Neural cell (in vitro differentiated cells): ENCODE results near the gene LILRB2. TPM values are rescaled to one million over a fixed set of nuclear protein-coding genes. Genes with fewer than 3 reads are reported as not detected.

Experiments
- H2AFZ ChIP-seq: fragments of 200-600, 300-800 bp; sonication (generic), shearing (Covaris generic); 2 replicates; pipeline ENCODE4 v1.6.0; 2014; ENCODE audit warnings: low read depth, mild to moderate bottlenecking, antibody characterized with exemption, low read length, moderate library complexity
- H3F3A ChIP-seq: fragments of 200-600 bp; shearing (Covaris generic); 2 replicates; pipeline ENCODE4 v1.6.1; 2016; ENCODE audit warnings: mild to moderate bottlenecking, moderate library complexity, mixed read lengths, antibody characterized with exemption, low read length; ENCODE audit not compliant: insufficient read depth, poor library complexity, severe bottlenecking
- H3K27ac ChIP-seq: fragments of 200-600, 300-800 bp; sonication (generic), shearing (Covaris generic); 2 replicates; pipeline ENCODE4 v1.5.1; 2014; ENCODE audit warnings: mild to moderate bottlenecking, low read length, moderate library complexity
- H3K27me3 ChIP-seq: fragments of 300-800, 200-600 bp; sonication (generic), shearing (Covaris generic); 2 replicates; pipeline ENCODE4 v1.6.0; 2014; ENCODE audit warnings: mild to moderate bottlenecking, low read depth, low read length, moderate library complexity; ENCODE audit not compliant: insufficient read depth
- H3K36me3 ChIP-seq: fragments of 300-800, 200-600 bp; sonication (generic), shearing (Covaris generic); 2 replicates; pipeline ENCODE4 v1.5.1; 2014; ENCODE audit warnings: mild to moderate bottlenecking, antibody characterized with exemption, low read length, moderate library complexity; ENCODE audit not compliant: insufficient read depth
- H3K4me2 ChIP-seq: fragments of 300-800, 200-600 bp; sonication (generic), shearing (Covaris generic); 2 replicates; pipeline ENCODE4 v1.6.0; 2014; ENCODE audit warnings: mild to moderate bottlenecking, low read length
- H3K4me3 ChIP-seq: fragments of 300-800, 200-600 bp; sonication (generic), shearing (Covaris generic); 2 replicates; pipeline ENCODE4 v1.5.1; 2014; ENCODE audit warnings: mild to moderate bottlenecking, low read length, moderate library complexity
- H3K79me2 ChIP-seq: fragments of 200-600 bp; shearing (Covaris generic); replicated peaks from 2 replicates; pipeline ENCODE4 v1.6.0; 2014; ENCODE audit warnings: mild to moderate bottlenecking, low read length, moderate library complexity; ENCODE audit not compliant: insufficient read depth
- H3K9ac ChIP-seq: fragments of 300-800, 200-600 bp; sonication (generic), shearing (Covaris generic); 2 replicates; pipeline ENCODE4 v1.6.1; 2016; ENCODE audit warnings: mild to moderate bottlenecking, low read length, mixed read lengths
- H3K9me2 ChIP-seq: fragments of 200-600 bp; shearing (Covaris generic); 2 replicates; pipeline ENCODE4 v1.6.1; 2016; ENCODE audit warnings: mild to moderate bottlenecking, low read length, mixed read lengths; ENCODE audit not compliant: insufficient read depth
- H3K9me3 ChIP-seq: fragments of 200-600, 300-800 bp; sonication (generic), shearing (Covaris generic); 2 replicates; pipeline ENCODE4 v1.6.1; 2016; ENCODE audit warnings: mild to moderate bottlenecking, mixed run types, low read length, moderate library complexity, mixed read lengths
- H4K20me1 ChIP-seq: fragments of 200-600 bp; shearing (Covaris generic); 2 replicates; pipeline ENCODE4 v1.6.1; 2016; ENCODE audit warnings: mild to moderate bottlenecking, mixed run types; ENCODE audit not compliant: insufficient read depth
- CTCF ChIP-seq: fragments of 450-650 bp; IDR thresholded peaks from 2 replicates; pipeline ENCODE4 v1.5.1; 2014; ENCODE audit warnings: antibody characterized with exemption, mild to moderate bottlenecking, moderate library complexity; ENCODE audit not compliant: poor library complexity, severe bottlenecking
- EP300 ChIP-seq: fragments of 450-650 bp; conservative IDR thresholded peaks from 2 replicates; pipeline ENCODE4 v1.6.1; 2014; ENCODE audit warnings: antibody characterized with exemption, mild to moderate bottlenecking, moderate library complexity; ENCODE audit not compliant: poor library complexity, severe bottlenecking
- EZH2 ChIP-seq: fragments of 200-600, 300-800 bp; shearing (Covaris generic), sonication (generic); IDR thresholded peaks from 2 replicates; pipeline ENCODE4 v1.6.1; 2014; ENCODE audit warnings: antibody characterized with exemption, low read length, borderline replicate concordance, mild to moderate bottlenecking; ENCODE audit not compliant: insufficient read depth, poor library complexity, severe bottlenecking
- MXI1 ChIP-seq: fragments of 450-650 bp; conservative IDR thresholded peaks from 2 replicates; pipeline ENCODE4 v1.6.1; 2014; ENCODE audit warnings: antibody characterized with exemption, mild to moderate bottlenecking; ENCODE audit not compliant: poor library complexity, severe bottlenecking
- POLR2AphosphoS5 ChIP-seq: IDR thresholded peaks from 2 replicates; pipeline ENCODE4 v1.6.1; 2012
- RAD21 ChIP-seq: fragments of 450-650 bp; conservative IDR thresholded peaks from 2 replicates; pipeline ENCODE4 v1.6.1; 2014; ENCODE audit warnings: antibody characterized with exemption, mild to moderate bottlenecking, moderate library complexity
- REST ChIP-seq: IDR thresholded peaks from 2 replicates; pipeline ENCODE4 v1.6.1; 2012; ENCODE audit warnings: borderline replicate concordance
- SMC3 ChIP-seq: fragments of 450-650 bp; conservative IDR thresholded peaks from 2 replicates; pipeline ENCODE4 v1.6.1; 2014; ENCODE audit warnings: antibody characterized with exemption, mild to moderate bottlenecking, moderate library complexity; ENCODE audit not compliant: poor library complexity
- TAF1 ChIP-seq: IDR thresholded peaks from 2 replicates; pipeline ENCODE4 v1.6.1; 2012; ENCODE audit warnings: low read depth
- polyA plus RNA-seq: library from polyadenylated mRNA; depleted of rRNA; stranded (reverse); fragments of >200 nt; gene quantifications from 2 replicates; pipeline ENCODE4 v1.2.3, GENCODE V29; 2014

Gene LILRB2
- polyA plus RNA-seq, 1 donor from 2014 or later, result not detected

- no peak for TF ChIP-seq CTCF
- no peak for TF ChIP-seq REST
- TF ChIP-seq MXI1, result no peak
- TF ChIP-seq SMC3, result no peak
- TF ChIP-seq TAF1, result no peak
- no peak for TF ChIP-seq EP300
- no peak for TF ChIP-seq POLR2AphosphoS5
- no peak for TF ChIP-seq EZH2
- TF ChIP-seq RAD21, result no peak
- Histone ChIP-seq H2AFZ (no peak overlapping the region), H3K9ac (no peak overlapping the region), H3K4me3 (no peak overlapping the region), H3K9me3 (no peaks in the 10 kb centered on the region), H3F3A (no peaks in the 10 kb centered on the region), H3K27ac (no peak overlapping the region), H3K36me3 (no peaks in the 10 kb centered on the region), H3K9me2 (no peaks in the 10 kb centered on the region), H3K27me3 (no peaks in the 10 kb centered on the region), H4K20me1 (no peaks in the 10 kb centered on the region), H3K79me2 (no peaks in the 10 kb centered on the region), H3K4me2 (no peak overlapping the region)
Observed at GRCh38 chr19:54262066-54262465, 18.8 kb downstream of the LILRB2 start.

- H3K4me2 ChIP-seq, result no peak within 1 kb of the TSS
- no peaks in the 10 kb centered on the region for H3K36me3 ChIP-seq
- no peaks in the 10 kb centered on the region for H3K9me2 ChIP-seq
- no peaks in the 10 kb centered on the region for H3K79me2 ChIP-seq
- H4K20me1 ChIP-seq, result no peaks in the 10 kb centered on the region
- H3K27ac ChIP-seq, result no peak within 1 kb of the TSS
- no peak within 1 kb of the TSS for H2AFZ ChIP-seq
- H3K4me3 ChIP-seq, result no peak within 1 kb of the TSS
- no peaks in the 10 kb centered on the region for H3K9me3 ChIP-seq
- no peaks in the 10 kb centered on the region for H3F3A ChIP-seq
- H3K27me3 ChIP-seq, result no peaks in the 10 kb centered on the region
- TF ChIP-seq TAF1 (no peak), CTCF (no peak), MXI1 (no peak), EP300 (no peak), SMC3 (no peak), POLR2AphosphoS5 (no peak), EZH2 (no peak), REST (no peak)
- H3K9ac ChIP-seq, result no peak within 1 kb of the TSS
Observed at GRCh38 chr19:54257116-54257480, 23.8 kb downstream of the LILRB2 start, which contains the start of gene LILRB5. Gene LILRB5 (minus strand): TSS chr19:54257273. CDS start chr19:54257193, 80 bp downstream.
